Measurements from ENCODE around the gene SOCS4. TPM values are rescaled to one million over a fixed set of nuclear protein-coding genes. Genes with fewer than 3 reads are reported as not detected.

The SOCS4 gene
- total RNA-seq, 6 experiments from 2014 or later = 5.5 to 8.5 (median 7.6) TPM

DNA sequence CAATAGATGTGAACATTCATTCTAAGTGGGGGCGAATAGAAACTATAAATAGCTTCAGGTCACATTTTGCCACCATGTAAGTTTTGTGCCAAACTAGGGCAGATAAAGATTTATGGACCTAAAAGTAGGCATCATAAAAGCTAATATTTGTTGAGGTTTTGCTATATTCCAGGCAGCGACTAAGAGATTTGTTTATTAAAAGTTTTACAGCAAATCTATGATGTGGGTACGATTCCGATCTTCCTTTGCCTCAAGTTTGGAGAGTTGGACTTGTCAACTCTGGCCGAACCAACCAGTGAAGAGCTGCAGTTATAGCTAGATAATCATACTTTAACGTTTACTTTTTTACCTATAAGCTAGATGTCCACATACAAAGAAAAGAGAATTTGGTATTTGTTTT, 26.0 kb downstream of the SOCS4 start:
- ATAC-seq = no peak
- H3K4me3 ChIP-seq = peak overlapping the region in 2 of 3 donors; percentile 87 to 92
- peaks cover 0 to 21% (median 0%) of the 10 kb centered on the region in 4 donors for H3K4me1 ChIP-seq
- no peaks in the 10 kb centered on the region for H3K27me3 ChIP-seq
- 61% methylated on average over 6 of the region's 6 CpGs for WGBS (ENCODE audit: insufficient coverage, low coverage, low lambda C conversion rate, missing lambda C conversion rate)
- TF ChIP-seq, protein P1, sequence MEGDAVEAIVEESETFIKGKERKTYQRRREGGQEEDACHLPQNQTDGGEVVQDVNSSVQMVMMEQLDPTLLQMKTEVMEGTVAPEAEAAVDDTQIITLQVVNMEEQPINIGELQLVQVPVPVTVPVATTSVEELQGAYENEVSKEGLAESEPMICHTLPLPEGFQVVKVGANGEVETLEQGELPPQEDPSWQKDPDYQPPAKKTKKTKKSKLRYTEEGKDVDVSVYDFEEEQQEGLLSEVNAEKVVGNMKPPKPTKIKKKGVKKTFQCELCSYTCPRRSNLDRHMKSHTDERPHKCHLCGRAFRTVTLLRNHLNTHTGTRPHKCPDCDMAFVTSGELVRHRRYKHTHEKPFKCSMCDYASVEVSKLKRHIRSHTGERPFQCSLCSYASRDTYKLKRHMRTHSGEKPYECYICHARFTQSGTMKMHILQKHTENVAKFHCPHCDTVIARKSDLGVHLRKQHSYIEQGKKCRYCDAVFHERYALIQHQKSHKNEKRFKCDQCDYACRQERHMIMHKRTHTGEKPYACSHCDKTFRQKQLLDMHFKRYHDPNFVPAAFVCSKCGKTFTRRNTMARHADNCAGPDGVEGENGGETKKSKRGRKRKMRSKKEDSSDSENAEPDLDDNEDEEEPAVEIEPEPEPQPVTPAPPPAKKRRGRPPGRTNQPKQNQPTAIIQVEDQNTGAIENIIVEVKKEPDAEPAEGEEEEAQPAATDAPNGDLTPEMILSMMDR (IDR thresholded peaks at IDR 0.05) = no peak
- TF ChIP-seq POLR2A (IDR thresholded peaks at IDR 0.05) = no peak
- no peaks in the 10 kb centered on the region for H3K36me3 ChIP-seq
- DNase-seq = no peak
- intact Hi-C loops (cut with DNase I) = no loop called here
- no peaks in the 10 kb centered on the region for H3K9me3 ChIP-seq
- peak overlapping the region in 1 of 3 donors; percentile 100 for H3K27ac ChIP-seq

DNA sequence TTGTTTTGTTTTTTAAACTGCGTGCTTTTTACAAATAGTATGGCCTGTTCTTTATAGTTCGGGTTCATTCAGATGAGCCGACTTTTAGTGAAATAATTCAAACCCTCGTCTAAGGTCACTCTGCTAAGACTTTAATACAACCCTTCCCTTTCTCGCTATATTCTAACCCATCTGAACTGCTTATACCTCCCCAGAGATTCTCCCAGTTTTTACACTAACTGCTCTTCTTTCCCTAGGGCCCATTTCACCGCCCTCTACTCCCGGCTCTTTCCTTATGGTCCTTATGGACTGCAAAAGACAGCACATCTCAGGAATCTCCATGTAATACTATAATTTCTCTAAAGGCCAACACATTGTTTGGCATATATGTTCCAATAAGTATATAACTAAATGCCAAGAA, 26.5 kb downstream of the SOCS4 start:
- DNase-seq = no peak
- H3K36me3 ChIP-seq = no peaks in the 10 kb centered on the region
- no peaks in the 10 kb centered on the region for H3K9me3 ChIP-seq
- ATAC-seq = no peak
- intact Hi-C loops (cut with DNase I) = no loop called here
- H3K27me3 ChIP-seq = no peaks in the 10 kb centered on the region
- TF ChIP-seq POLR2A (IDR thresholded peaks at IDR 0.05) = no peak
- TF ChIP-seq, protein P1 (IDR thresholded peaks at IDR 0.05) = no peak
- H3K27ac ChIP-seq = no peak overlapping the region
- WGBS (ENCODE audit: insufficient coverage, low coverage, low lambda C conversion rate, missing lambda C conversion rate) = 86% methylated on average over 4 of the region's 7 CpGs
- H3K4me1 ChIP-seq = peaks cover 0 to 21% (median 0%) of the 10 kb centered on the region in 4 donors
- no peak overlapping the region for H3K4me3 ChIP-seq

DNA sequence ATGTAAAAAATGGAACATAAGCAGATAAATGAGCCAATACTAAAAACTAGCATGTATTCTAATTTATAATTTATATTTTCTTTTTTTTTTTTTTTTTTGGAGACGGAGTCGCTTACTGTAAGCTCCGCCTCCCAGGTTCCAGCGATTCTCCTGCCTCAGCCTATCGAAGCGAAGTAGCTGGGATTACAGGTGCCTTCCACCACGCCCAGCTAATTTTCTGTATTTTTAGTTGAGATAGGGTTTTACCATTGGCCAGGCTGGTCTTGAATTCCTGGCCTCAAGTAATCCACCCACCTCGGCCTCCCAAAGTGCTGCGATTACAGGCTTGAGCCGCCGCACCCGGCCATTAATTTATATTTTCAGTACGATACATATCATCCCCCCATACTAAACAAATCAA, 27.1 kb downstream of the SOCS4 start:
- Histone ChIP-seq H3K27me3 (no peaks in the 10 kb centered on the region), H3K4me3 (no peak overlapping the region), H3K27ac (no peak overlapping the region), H3K36me3 (no peaks in the 10 kb centered on the region), H3K4me1 (peaks cover 0 to 21% (median 0%) of the 10 kb centered on the region in 4 donors), H3K9me3 (no peaks in the 10 kb centered on the region)
- DNase-seq = no peak
- intact Hi-C loops (cut with DNase I) = no loop called here
- no peak for TF ChIP-seq POLR2A (IDR thresholded peaks at IDR 0.05)
- TF ChIP-seq, protein P1 (IDR thresholded peaks at IDR 0.05) = no peak
- WGBS (ENCODE audit: insufficient coverage, low coverage, low lambda C conversion rate, missing lambda C conversion rate) = 96% methylated on average over 11 of the region's 13 CpGs
- ATAC-seq = no peak

DNA sequence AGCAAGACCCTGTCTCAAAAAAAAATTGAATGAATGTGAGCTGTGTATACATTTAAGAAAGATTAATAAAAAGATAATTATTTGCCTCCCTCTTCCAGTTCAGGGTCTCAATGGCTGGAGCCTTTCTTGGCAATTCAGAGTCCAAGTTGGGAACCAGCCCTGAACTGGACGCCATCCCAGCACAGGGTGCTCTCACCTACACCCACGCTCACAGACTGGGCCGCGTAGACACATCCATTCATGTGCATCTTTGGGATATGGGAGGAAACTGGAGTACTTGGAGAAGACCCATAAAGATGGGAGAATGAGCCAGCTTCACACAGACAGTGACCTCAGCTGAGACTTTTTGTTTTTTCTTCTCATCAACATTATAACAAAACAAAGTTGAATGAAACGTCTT, 30.9 kb downstream of the SOCS4 start:
- ATAC-seq = no peak
- no peaks in the 10 kb centered on the region for H3K27me3 ChIP-seq
- intact Hi-C loops (cut with DNase I) = no loop called here
- no peak overlapping the region for H3K4me3 ChIP-seq
- WGBS (ENCODE audit: insufficient coverage, low coverage, low lambda C conversion rate, missing lambda C conversion rate) = 60% methylated on average over 2 of the region's 5 CpGs
- DNase-seq = no peak
- H3K36me3 ChIP-seq = peaks cover 0 to 6% (median 5%) of the 10 kb centered on the region in 4 donors
- H3K27ac ChIP-seq = no peak overlapping the region
- TF ChIP-seq, protein P1 (IDR thresholded peaks at IDR 0.05) = no peak
- no peak for TF ChIP-seq POLR2A (IDR thresholded peaks at IDR 0.05)
- peaks cover 0 to 17% (median 0%) of the 10 kb centered on the region in 4 donors for H3K4me1 ChIP-seq
- no peaks in the 10 kb centered on the region for H3K9me3 ChIP-seq

DNA sequence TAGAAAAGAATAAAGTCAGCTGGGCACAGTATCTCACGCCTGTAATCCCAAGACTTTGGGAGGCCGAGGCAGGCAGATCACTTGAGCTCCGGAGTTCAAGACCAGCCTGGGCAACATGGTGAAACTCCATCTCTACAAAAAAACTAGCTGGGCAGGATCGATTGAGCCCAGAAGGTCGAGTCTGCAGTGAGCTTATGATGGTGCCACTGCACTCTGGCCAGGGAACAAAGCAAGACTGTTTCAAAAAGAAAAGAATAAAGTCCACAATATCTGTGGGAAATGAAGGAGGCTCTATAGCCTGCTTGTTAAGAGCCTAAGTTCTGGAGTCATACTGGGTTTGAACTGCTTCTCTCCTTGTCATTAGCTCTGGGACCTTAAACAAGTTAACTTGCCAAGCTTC, 32.3 kb downstream of the SOCS4 start:
- peaks cover 0 to 20% (median 13%) of the 10 kb centered on the region in 4 donors for H3K36me3 ChIP-seq
- H3K27ac ChIP-seq = no peak overlapping the region
- no peak for TF ChIP-seq POLR2A (IDR thresholded peaks at IDR 0.05)
- TF ChIP-seq, protein P1 (IDR thresholded peaks at IDR 0.05) = no peak
- WGBS (ENCODE audit: insufficient coverage, low coverage, low lambda C conversion rate, missing lambda C conversion rate) = 92% methylated on average over 4 of the region's 5 CpGs
- H3K4me1 ChIP-seq = peaks cover 0 to 13% (median 0%) of the 10 kb centered on the region in 4 donors
- no peaks in the 10 kb centered on the region for H3K27me3 ChIP-seq
- H3K4me3 ChIP-seq = no peak overlapping the region
- ATAC-seq (no peak), DNase-seq (no peak)
- intact Hi-C loops (cut with DNase I) = no loop called here
- H3K9me3 ChIP-seq = no peaks in the 10 kb centered on the region
